GM12878 (cell line): ENCODE measurements around the gene ZNF837. TPM values are rescaled to one million over a fixed set of nuclear protein-coding genes. Genes with fewer than 3 reads are reported as not detected.

ENCODE experiments used
- ATAC-seq: fragments of 200-7000 bp; cut with Tn5 transposase; 3 replicates; pipeline ENCODE4 v1.9.1; 2020; ENCODE audit warnings: mild to moderate bottlenecking, moderate library complexity
- BruUV-seq: library from RNA; stranded (reverse); fragments of 400-500 nt; replicated peaks from 2 replicates; lab custom pipeline; 2021; lab: Mats Ljungman, UMichigan
- CTCF ChIA-PET: fragments of 300-600 bp; sonication (Branson Sonifier 250); formaldehyde crosslinking; extraction: SDS; loops from one replicate; lab custom pipeline; 2021; ENCODE audit warnings: inconsistent platforms; lab: Yijun Ruan, JAX
- POLR2A ChIA-PET: fragments of 350-600 bp; formaldehyde crosslinking; extraction: SDS; loops from one replicate; lab custom pipeline; 2021; ENCODE audit warnings: inconsistent platforms; lab: Charles Lee
- RAD21 ChIA-PET: fragments of 300-600 bp; sonication (Branson Sonifier 250); formaldehyde crosslinking; loops from one replicate; lab custom pipeline; 2023; ENCODE audit warnings: antibody characterized with exemption; ENCODE audit not compliant: unreplicated experiment; lab: Charles Lee
- SMC1A ChIA-PET: fragments of 300-600 bp; sonication (Branson Sonifier 250); formaldehyde crosslinking; loops from one replicate; lab custom pipeline; 2023; ENCODE audit not compliant: unreplicated experiment, uncharacterized antibody; lab: Charles Lee
- DNase-seq: peaks from one replicate; pipeline ENCODE4 v3.0.0-alpha.2; 2011; ENCODE audit warnings: low read depth, low spot score
- FAIRE-seq: peaks from 3 replicates; lab custom pipeline; 2011; peaks lifted over from hg19 to GRCh38; lab: Jason Lieb, UNC
- H2AFZ ChIP-seq: 2 replicates; pipeline ENCODE4 v1.6.0; 2011; ENCODE audit warnings: low read depth, low read length, control low read depth; ENCODE audit not compliant: control insufficient read depth
- H3K27ac ChIP-seq: 2 replicates; pipeline ENCODE4 v1.5.1; 2011; ENCODE audit warnings: control low read depth; ENCODE audit not compliant: control insufficient read depth, insufficient read depth
- H3K27me3 ChIP-seq, 2 experiments: replicated peaks in 1 of 2; 2 replicates each; pipeline versions ENCODE4 v1.6.0 to v1.6.1; 2011; ENCODE audit warnings: low read length in 1 of 2; ENCODE audit not compliant: control insufficient read depth in 2 of 2, insufficient read depth in 2 of 2
- H3K36me3 ChIP-seq, 2 experiments: 2 replicates each; pipeline ENCODE4 v1.5.1; 2011; ENCODE audit warnings: low read length in 1 of 2; ENCODE audit not compliant: control insufficient read depth in 2 of 2, insufficient read depth in 2 of 2
- H3K4me1 ChIP-seq: 2 replicates; pipeline ENCODE4 v1.6.1; 2011; ENCODE audit warnings: mild to moderate bottlenecking, low read length, moderate library complexity, mixed read lengths; ENCODE audit not compliant: control insufficient read depth, insufficient read depth
- H3K4me2 ChIP-seq: 2 replicates; pipeline ENCODE4 v1.6.0; 2011; ENCODE audit warnings: control low read depth; ENCODE audit not compliant: control insufficient read depth, insufficient read depth
- H3K4me3 ChIP-seq: fragments of 200-600 bp; sonication (generic); 2 replicates; pipeline ENCODE4 v1.5.1; 2016
- H3K79me2 ChIP-seq: 2 replicates; pipeline ENCODE4 v1.6.0; 2011; ENCODE audit warnings: low read length; ENCODE audit not compliant: control insufficient read depth, insufficient read depth
- H3K9ac ChIP-seq: 2 replicates; pipeline ENCODE4 v1.8.0; 2011; ENCODE audit warnings: low read length, control low read depth, mixed read lengths; ENCODE audit not compliant: control insufficient read depth, insufficient read depth
- H3K9me3 ChIP-seq: replicated peaks from 3 replicates; pipeline ENCODE4 v1.5.1; 2011; ENCODE audit warnings: mild to moderate bottlenecking, low read length; ENCODE audit not compliant: control insufficient read depth, insufficient read depth
- H4K20me1 ChIP-seq: 2 replicates; pipeline ENCODE4 v1.6.0; 2011; ENCODE audit not compliant: control insufficient read depth, insufficient read depth
- CTCF ChIP-seq, 3 experiments: IDR thresholded peaks in 2 of 3; conservative IDR thresholded peaks in 1 of 3; 2 replicates each; pipeline ENCODE4 v1.5.1; 2011; ENCODE audit warnings: low read depth in 3 of 3, low read length in 3 of 3, mild to moderate bottlenecking in 3 of 3, control low read depth in 2 of 3, moderate library complexity in 2 of 3, inconsistent platforms in 1 of 3, mixed read lengths in 1 of 3; ENCODE audit not compliant: control insufficient read depth in 2 of 3, insufficient read depth in 1 of 3; ENCODE audit errors: extremely low read depth in 1 of 3
- E2F8 ChIP-seq: fragments of 450-650 bp; IDR thresholded peaks from 2 replicates; pipeline ENCODE4 v1.6.1; 2018; ENCODE audit warnings: mild to moderate bottlenecking, low read depth, moderate library complexity; ENCODE audit not compliant: partially characterized antibody
- KLF5 ChIP-seq: fragments of 450-650 bp; IDR thresholded peaks from 2 replicates; pipeline ENCODE4 v1.6.1; 2014; ENCODE audit warnings: mild to moderate bottlenecking; ENCODE audit not compliant: partially characterized antibody
- NFIC ChIP-seq: IDR thresholded peaks from 2 replicates; pipeline ENCODE4 v1.6.1; 2012; ENCODE audit warnings: low read depth, mild to moderate bottlenecking, inconsistent platforms, low read length, moderate library complexity
- NKRF ChIP-seq: fragments of 450-650 bp; conservative IDR thresholded peaks from 2 replicates; pipeline ENCODE4 v1.6.1; 2017; ENCODE audit warnings: mild to moderate bottlenecking, moderate library complexity
- RELB ChIP-seq: fragments of 450-650 bp; IDR thresholded peaks from 2 replicates; pipeline ENCODE4 v1.6.1; 2017; ENCODE audit warnings: low read depth, mild to moderate bottlenecking, moderate library complexity
- USF2 ChIP-seq: IDR thresholded peaks from 2 replicates; pipeline ENCODE4 v1.6.1; 2011; ENCODE audit warnings: low read depth, low read length, improper control_type of control experiment, borderline replicate concordance
- whole genome bisulfite sequencing: methylation state at CpG from one replicate; pipeline ENCODE4 v1.1.6; 2016; ENCODE audit warnings: low lambda C conversion rate; ENCODE audit not compliant: insufficient replicate concordance, insufficient coverage; ENCODE audit errors: missing lambda C conversion rate; 5-methylcytosine and 5-hydroxymethylcytosine counted together
- in situ Hi-C: fragments of 300-500 bp; cut with MboI; formaldehyde crosslinking; loops from 9 replicates; pipeline ENCODE4 v1.14.3; 2018; ENCODE audit warnings: mixed read lengths
- intact Hi-C: fragments of 100-400 bp; cut with micrococcal nuclease; formaldehyde crosslinking; loops from one replicate; pipeline ENCODE4 v1.14.2; 2022; ENCODE audit not compliant: unreplicated experiment
- polyA plus RNA-seq, 11 experiments: library from polyadenylated mRNA; depleted of rRNA in 4 of 11; unstranded in 6 of 11; stranded (reverse) in 5 of 11; fragments of >200 nt; fragmentation: Nextera tagmentation in 4 of 11; fragmentation: Illumina TruSeq in 1 of 11; extraction: Ambion mirVana in 4 of 11; extraction: Trizol in 1 of 11; gene quantifications; 1 replicate in 1 of 11; 2 replicates in 10 of 11; pipeline versions ENCODE4 v1.2.1 to v1.2.3, GENCODE V29; 2011 to 2016; ENCODE audit warnings: inconsistent platforms in 2 of 11, missing spikeins in 2 of 11, low read depth in 1 of 11
- total RNA-seq, 4 experiments: library from RNA; depleted of rRNA in 3 of 4; stranded (reverse); fragments of >200 nt in 3 of 4; fragmentation: Illumina TruSeq in 1 of 4; extraction: Trizol in 1 of 4; gene quantifications; 2 replicates each; pipeline versions ENCODE4 v1.2.1 to v1.2.3, GENCODE V29; 2013 to 2021

Gene ZNF837
- total and polyA plus RNA-seq, 10 of the 15 experiments (the other 5 are each of a cell fraction or from before 2014, with no cell fraction given): 0.07 to 2.9 (median 2.0) TPM; not detected in 2

GRCh38 chr19:58387338-58388174 lies 6.7 kb upstream of the ZNF837 start:
- CTCF ChIA-PET: interaction anchor here (0.6 kb wide), 1 partner anchor 56 kb away, joined by 3 read pairs; no protein-coding TSS in a partner anchor
- peak; percentile 9 for TF ChIP-seq E2F8
- 0 out of 6 replicates have a peak, but pooled peaks have one; percentile 1 to 21 (median 9) for TF ChIP-seq CTCF (IDR thresholded peaks at IDR 0.05 in 2 of 3, conservative IDR thresholded peaks at IDR 0.05 in 1 of 3; ENCODE audit: control insufficient read depth in 2 of 3, extremely low read depth in 1 of 3, insufficient read depth in 1 of 3, low read depth in 3 of 3, low read length in 3 of 3)
- no peak for TF ChIP-seq USF2
- 0 out of 2 replicates have a peak, but pooled peaks have one; percentile 29 for TF ChIP-seq RELB
- no peak for TF ChIP-seq KLF5
- 0 out of 2 replicates have a peak, but pooled peaks have one; percentile 9 for TF ChIP-seq NFIC
- peak; percentile 89 for TF ChIP-seq NKRF
- Histone ChIP-seq H3K27ac (peak overlapping the region; percentile 97), H3K27me3 (no peaks in the 10 kb centered on the region), H2AFZ (peak overlapping the region; percentile 16; the same call in 1 of the 2 replicates), H3K4me2 (peak overlapping the region; percentile 88), H3K9me3 (no peaks in the 10 kb centered on the region), H3K36me3 (peaks cover 2 to 14% of the 10 kb centered on the region in 2 experiments), H4K20me1 (peaks cover 1% of the 10 kb centered on the region; the same call in 1 of the 2 replicates), H3K4me3 (peak overlapping the region; percentile 97), H3K79me2 (peaks cover 44% of the 10 kb centered on the region), H3K4me1 (peaks cover 10% of the 10 kb centered on the region), H3K9ac (peak overlapping the region; percentile 96)
- BruUV-seq: TSS peak; percentile 75
- FAIRE-seq (no peak), DNase-seq (no peak), ATAC-seq (no peak)
- POLR2A ChIA-PET: interaction anchor here (0.6 kb wide), 2 partner anchors 20 to 61 kb away, joined by 3 read pairs; no protein-coding TSS in a partner anchor
- SMC1A ChIA-PET: interaction anchor here (1.8 kb wide), 1 partner anchor 25 kb away, joined by 5 read pairs; the partner anchor contains the start of gene ZNF497
- RAD21 ChIA-PET: interaction anchor here (1.0 kb wide), 1 partner anchor 21 kb away, joined by 3 read pairs; the partner anchor contains the start of gene ZNF584
- intact Hi-C loops: no loop called here
- in situ Hi-C loops: no loop called here
- WGBS: 2% methylated on average over 39 of the region's 39 CpGs
